ENCODE data around the gene GPR35.
"Not testable (repeated sequence)": the region's sequence is repeated elsewhere in the genome, so short reads cannot be mapped to it uniquely, and the experiment has no call there.

DNA sequence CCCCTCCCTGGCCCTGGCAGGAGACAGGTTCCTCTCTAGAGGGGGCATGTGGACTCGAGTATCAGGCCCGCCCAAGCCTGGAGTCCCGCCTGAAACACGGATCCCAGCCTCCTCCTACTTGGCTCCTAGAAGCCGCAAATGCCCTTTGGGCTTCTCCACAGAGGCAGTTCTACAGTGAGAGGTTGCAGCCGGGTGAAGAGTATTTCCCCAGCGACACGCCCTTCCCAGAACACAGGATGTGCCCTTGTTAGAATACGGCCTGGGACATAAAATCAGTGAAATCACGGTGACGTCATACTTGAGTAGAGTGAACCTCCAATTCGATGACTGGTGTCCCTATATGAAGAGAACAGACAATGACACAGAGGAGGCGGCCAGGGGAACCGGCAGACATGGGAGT, 52.8 kb downstream of the GPR35 start:
- not testable (repeated sequence) for TF ChIP-seq CREB5 (CRISPR knock-in tag; IDR thresholded peaks at IDR 0.05; ENCODE audit: low read depth); POU6F1 (CRISPR knock-in tag; IDR thresholded peaks at IDR 0.05; ENCODE audit: borderline replicate concordance, low read depth); PPARA (CRISPR knock-in tag; IDR thresholded peaks at IDR 0.05; ENCODE audit: borderline replicate concordance)
